Measurements from ENCODE around the gene RIC8A. TPM values are rescaled to one million over a fixed set of nuclear protein-coding genes. Genes with fewer than 3 reads are reported as not detected.
A peak's percentile ranks its signal among the peaks of the same experiment; 100 is the strongest.

The RIC8A gene
- total and polyA plus RNA-seq, 4 experiments from 2014 or later: 91.2 to 111 (median 101) TPM

- Histone ChIP-seq H3K27me3 (ENCODE audit: insufficient read depth, low read length) (no peaks in the 10 kb centered on the region), H3K27ac (ENCODE audit: low read depth, low read length) (no peak overlapping the region), H3K4me1 (ENCODE audit: insufficient read depth, low read length) (no peaks in the 10 kb centered on the region), H3K36me3 (ENCODE audit: insufficient read depth, low read length) (peaks cover 4% of the 10 kb centered on the region), H3K9me3 (ENCODE audit: control insufficient read depth in 1 of 2, low read length in 2 of 2) (no peaks in the 10 kb centered on the region), H3K4me3 (ENCODE audit: low read length in 2 of 2) (no peak overlapping the region)
- Mint-ChIP-seq H3K36me3 (peaks cover 25% of the 10 kb centered on the region in 2 donors), H3K9me3 (peaks cover 0 to 1% (median 0%) of the 10 kb centered on the region in 8 donors), H3K4me3 (no peak overlapping the region), H3K4me1 (peaks cover 0 to 10% (median 5%) of the 10 kb centered on the region in 4 donors), H3K27ac (no peak overlapping the region), H3K27me3 (no peaks in the 10 kb centered on the region)
- CTCF ChIA-PET (ENCODE audit: partially characterized antibody): no interaction called here
- intact Hi-C loops (cut with micrococcal nuclease): no loop called here
- no peak for DNase-seq
- POLR2A ChIA-PET (ENCODE audit: partially characterized antibody): interaction anchor here (1.1 to 2.8 kb wide), 2 partner anchors 8 to 15 kb away, joined by 5 to 9 read pairs; no protein-coding TSS in a partner anchor
Observed at GRCh38 chr11:223884-224283, 16.4 kb downstream of the RIC8A start.

- Histone ChIP-seq H3K27ac (ENCODE audit: low read depth, low read length) (no peak overlapping the region), H3K36me3 (ENCODE audit: insufficient read depth, low read length) (peaks cover 4% of the 10 kb centered on the region), H3K9me3 (ENCODE audit: control insufficient read depth in 1 of 2, low read length in 2 of 2) (no peaks in the 10 kb centered on the region), H3K4me3 (ENCODE audit: low read length in 2 of 2) (no peak overlapping the region), H3K4me1 (ENCODE audit: insufficient read depth, low read length) (no peaks in the 10 kb centered on the region), H3K27me3 (ENCODE audit: insufficient read depth, low read length) (no peaks in the 10 kb centered on the region)
- DNase-seq: no peak
- POLR2A ChIA-PET (ENCODE audit: partially characterized antibody): interaction anchor here (1.1 to 2.8 kb wide), 2 partner anchors 9 to 16 kb away, joined by 5 to 9 read pairs; no protein-coding TSS in a partner anchor
- CTCF ChIA-PET (ENCODE audit: partially characterized antibody): interaction anchor here (1.2 kb wide), 1 partner anchor 26 kb away, joined by 3 read pairs; no protein-coding TSS in a partner anchor
- Mint-ChIP-seq H3K36me3 (peaks cover 22% of the 10 kb centered on the region in 2 donors), H3K27ac (no peak overlapping the region), H3K27me3 (no peaks in the 10 kb centered on the region), H3K9me3 (peaks cover 0 to 1% (median 0%) of the 10 kb centered on the region in 8 donors), H3K4me3 (no peak overlapping the region), H3K4me1 (peaks cover 0 to 10% (median 6%) of the 10 kb centered on the region in 4 donors)
- intact Hi-C loops (cut with micrococcal nuclease): no loop called here
Observed at GRCh38 chr11:224424-224823, 16.9 kb downstream of the RIC8A start.

GRCh38 chr11:225734-226453 lies 18.4 kb downstream of the RIC8A start:
- POLR2A ChIA-PET (ENCODE audit: partially characterized antibody): no interaction called here
- no peaks in the 10 kb centered on the region for H3K9me3 ChIP-seq (ENCODE audit: control insufficient read depth in 1 of 2, low read length in 2 of 2)
- intact Hi-C loops (cut with micrococcal nuclease): no loop called here
- no peak overlapping the region for H3K27ac ChIP-seq (ENCODE audit: low read depth, low read length)
- H3K4me3 ChIP-seq (ENCODE audit: low read length in 2 of 2): no peak overlapping the region
- peaks cover 20 to 23% of the 10 kb centered on the region in 2 donors for H3K36me3 Mint-ChIP-seq
- DNase-seq: no peak
- H3K9me3 Mint-ChIP-seq: peaks cover 0 to 1% (median 0%) of the 10 kb centered on the region in 8 donors
- peaks cover 4% of the 10 kb centered on the region for H3K36me3 ChIP-seq (ENCODE audit: insufficient read depth, low read length)
- peak overlapping the region in 3 of 7 donors; percentile 43 to 84 (median 44) for H3K27ac Mint-ChIP-seq
- H3K4me3 Mint-ChIP-seq: no peak overlapping the region
- no peaks in the 10 kb centered on the region for H3K27me3 ChIP-seq (ENCODE audit: insufficient read depth, low read length)
- H3K27me3 Mint-ChIP-seq: no peaks in the 10 kb centered on the region
- H3K4me1 Mint-ChIP-seq: peaks cover 0 to 13% (median 6%) of the 10 kb centered on the region in 4 donors
- H3K4me1 ChIP-seq (ENCODE audit: insufficient read depth, low read length): no peaks in the 10 kb centered on the region
- CTCF ChIA-PET (ENCODE audit: partially characterized antibody): no interaction called here

GRCh38 chr11:227824-228379 lies 20.4 kb downstream of the RIC8A start:
- Histone ChIP-seq H3K4me1 (ENCODE audit: insufficient read depth, low read length) (no peaks in the 10 kb centered on the region), H3K27me3 (ENCODE audit: insufficient read depth, low read length) (no peaks in the 10 kb centered on the region), H3K4me3 (ENCODE audit: low read length in 2 of 2) (no peak overlapping the region), H3K9me3 (ENCODE audit: control insufficient read depth in 1 of 2, low read length in 2 of 2) (no peaks in the 10 kb centered on the region), H3K27ac (ENCODE audit: low read depth, low read length) (no peak overlapping the region), H3K36me3 (ENCODE audit: insufficient read depth, low read length) (peaks cover 4% of the 10 kb centered on the region)
- intact Hi-C loops (cut with micrococcal nuclease): no loop called here
- no peak for DNase-seq
- H3K9me3 Mint-ChIP-seq: no peaks in the 10 kb centered on the region
- no peaks in the 10 kb centered on the region for H3K27me3 Mint-ChIP-seq
- no peak overlapping the region for H3K4me3 Mint-ChIP-seq
- peak overlapping the region in 2 of 7 donors; percentile 43 to 47 for H3K27ac Mint-ChIP-seq
- ChIA-PET POLR2A (ENCODE audit: partially characterized antibody) (interaction anchor here (1.0 to 1.7 kb wide), 3 partner anchors 18 to 21 kb away, joined by 3 to 5 read pairs (median 4); partner anchors contain the start of genes BET1L and RIC8A), CTCF (ENCODE audit: partially characterized antibody) (no interaction called here)
- H3K4me1 Mint-ChIP-seq: peaks cover 0 to 11% (median 7%) of the 10 kb centered on the region in 4 donors
- H3K36me3 Mint-ChIP-seq: peaks cover 14 to 17% of the 10 kb centered on the region in 2 donors

- Mint-ChIP-seq H3K27me3 (no peaks in the 10 kb centered on the region), H3K4me1 (peaks cover 7 to 19% (median 12%) of the 10 kb centered on the region in 4 donors), H3K27ac (peak overlapping the region in 2 of 7 donors; percentile 41 to 63), H3K4me3 (no peak overlapping the region), H3K9me3 (no peaks in the 10 kb centered on the region), H3K36me3 (peaks cover 10 to 16% of the 10 kb centered on the region in 2 donors)
- POLR2A ChIA-PET (ENCODE audit: partially characterized antibody): no interaction called here
- DNase-seq: no peak
- CTCF ChIA-PET (ENCODE audit: partially characterized antibody): interaction anchor here (0.6 to 1.6 kb wide), 3 partner anchors 14 to 133 kb away, joined by 3 to 4 read pairs (median 3); no protein-coding TSS in a partner anchor
- no peak overlapping the region for H3K4me3 ChIP-seq (ENCODE audit: low read length in 2 of 2)
- intact Hi-C loops (cut with micrococcal nuclease): no loop called here
- no peaks in the 10 kb centered on the region for H3K36me3 ChIP-seq (ENCODE audit: insufficient read depth, low read length)
- peaks cover 4% of the 10 kb centered on the region for H3K4me1 ChIP-seq (ENCODE audit: insufficient read depth, low read length)
- no peak overlapping the region for H3K27ac ChIP-seq (ENCODE audit: low read depth, low read length)
- H3K27me3 ChIP-seq (ENCODE audit: insufficient read depth, low read length): no peaks in the 10 kb centered on the region
- no peaks in the 10 kb centered on the region for H3K9me3 ChIP-seq (ENCODE audit: control insufficient read depth in 1 of 2, low read length in 2 of 2)
Observed at GRCh38 chr11:230431-230830, 22.9 kb downstream of the RIC8A start.

- Mint-ChIP-seq H3K9me3 (no peaks in the 10 kb centered on the region), H3K4me1 (peaks cover 14 to 36% (median 24%) of the 10 kb centered on the region in 4 donors), H3K27me3 (no peaks in the 10 kb centered on the region), H3K36me3 (peaks cover 3 to 27% of the 10 kb centered on the region in 2 donors), H3K27ac (peak overlapping the region; percentile 9 to 83 (median 27)), H3K4me3 (peak overlapping the region in 1 of 8 donors; percentile 54)
- Histone ChIP-seq H3K27me3 (ENCODE audit: insufficient read depth, low read length) (no peaks in the 10 kb centered on the region), H3K27ac (ENCODE audit: low read depth, low read length) (no peak overlapping the region), H3K9me3 (ENCODE audit: control insufficient read depth in 1 of 2, low read length in 2 of 2) (no peaks in the 10 kb centered on the region), H3K4me3 (ENCODE audit: low read length in 2 of 2) (no peak overlapping the region), H3K4me1 (ENCODE audit: insufficient read depth, low read length) (peaks cover 17% of the 10 kb centered on the region), H3K36me3 (ENCODE audit: insufficient read depth, low read length) (no peaks in the 10 kb centered on the region)
- no peak for DNase-seq
- intact Hi-C loops (cut with micrococcal nuclease): no loop called here
- ChIA-PET POLR2A (ENCODE audit: partially characterized antibody) (interaction anchor here (4.8 to 10.9 kb wide), 2 partner anchors 26 to 47 kb away, joined by 29 to 144 read pairs; partner anchors contain the start of genes BET1L, NLRP6 and RIC8A), CTCF (ENCODE audit: partially characterized antibody) (interaction anchor here (1.5 kb wide), 1 partner anchor 217 kb away, joined by 3 read pairs; the partner anchor contains the start of gene PTDSS2)
Observed at GRCh38 chr11:232783-233565, 25.5 kb downstream of the RIC8A start.

Data from CD4-positive, alpha-beta memory T cell (primary cell).